Psoas muscle (tissue), 8 donors: ENCODE data around the gene ARMC7. TPM values are rescaled to one million over a fixed set of nuclear protein-coding genes. Genes with fewer than 3 reads are reported as not detected.
"Not testable (repeated sequence)": the region's sequence is repeated elsewhere in the genome, so short reads cannot be mapped to it uniquely, and the experiment has no call there.

Experiments used
- ATAC-seq, 4 donors: fragments of 200-7000 bp; cut with Tn5 transposase; one replicate each; pipeline ENCODE4 v1.9.1; 2020; ENCODE audit warnings: moderate library complexity in 3 of 4, mild to moderate bottlenecking in 2 of 4
- DNase-seq, 2 donors: peaks; one replicate each; pipeline ENCODE4 v3.0.0-alpha.2; 2020
- H3K27ac ChIP-seq: fragments of 200-600 bp; one replicate; pipeline ENCODE4 v1.8.0; 2022
- H3K27me3 ChIP-seq, 3 donors: fragments of 200-600 bp in 1 of 3; one replicate each; pipeline versions ENCODE4 v1.6.1 to v1.8.0; 2013 to 2022; ENCODE audit warnings: low read length in 2 of 3, mild to moderate bottlenecking in 2 of 3, moderate library complexity in 1 of 3; ENCODE audit not compliant: insufficient read depth in 3 of 3
- H3K36me3 ChIP-seq, 2 donors: fragments of 200-600 bp in 1 of 2; one replicate each; pipeline versions ENCODE4 v1.6.1 to v1.8.0; 2013 to 2022; ENCODE audit warnings: low read depth in 1 of 2, mild to moderate bottlenecking in 1 of 2, moderate library complexity in 1 of 2; ENCODE audit not compliant: insufficient read depth in 1 of 2
- H3K4me1 ChIP-seq: fragments of 200-600 bp; one replicate; pipeline ENCODE4 v1.8.0; 2022
- H3K4me3 ChIP-seq: fragments of 200-600 bp; one replicate; pipeline ENCODE4 v1.8.0; 2022; ENCODE audit warnings: mild to moderate bottlenecking
- H3K9me3 ChIP-seq: fragments of 200-600 bp; one replicate; pipeline ENCODE4 v1.8.0; 2022
- CTCF ChIP-seq: fragments of 200-600 bp; IDR thresholded peaks from one replicate; pipeline ENCODE4 v1.8.0; 2022; ENCODE audit warnings: antibody characterized with exemption
- WGBS, 3 donors: extraction: QIAGEN DNeasy Blood & Tissue Kit; methylation state at CpG; one replicate each; pipeline versions ENCODE4 v1.1.6 to v1.1.7; 2013; 5-methylcytosine and 5-hydroxymethylcytosine counted together
- intact Hi-C, 2 donors: fragments of 100-400 bp; cut with DNase I; formaldehyde crosslinking; loops; one replicate each; pipeline versions ENCODE4 v1.11.0 to v1.14.2; 2022
- polyA plus RNA-seq, 3 donors: library from polyadenylated mRNA; stranded (reverse); fragments of 200-250 nt; gene quantifications; one replicate each; pipeline ENCODE4 v1.2.3, GENCODE V29; 2013
- total RNA-seq, 4 donors: library from RNA; stranded (reverse); fragmentation: NEBNext Ultra II Directional in 2 of 4; extraction: Animal tissue kit (Norgen Biotek cat#: 25700) in 2 of 4; gene quantifications; one replicate each; pipeline versions ENCODE4 v1.2.1 to v1.2.4, GENCODE V29; 2021 to 2023
- donor health status: healthy with polysubstance abuse.
- donor health status: DM: no; HTN: no; CAD: no; lungs with moderate emphysema.
- donor health status: Bipolar disorder and iron deficiency.
- donor health status: healthy.
- donor health status: DM: yes; HTN: yes; CAD: no.
- donor health status: DM: no; HTN: no; CAD: no.
- donor health status: DM: no; HTN: no; CAD: no.
- donor health status: DM: yes; HTN: yes; CAD: no.

The ARMC7 gene
- total and polyA plus RNA-seq, 7 donors: 2.7 to 7.0 (median 3.9) TPM

- DNase-seq: peak in 1 of 2 donors; percentile 54
- Histone ChIP-seq H3K4me1 (peaks cover 22% of the 10 kb centered on the region), H3K27me3 (no peaks in the 10 kb centered on the region), H3K4me3 (peak overlapping the region; percentile 82), H3K36me3 (no peaks in the 10 kb centered on the region), H3K9me3 (no peaks in the 10 kb centered on the region), H3K27ac (peak overlapping the region; percentile 92)
- TF ChIP-seq CTCF: no peak
- no peak for ATAC-seq
- intact Hi-C loops: no loop called here
- 0 to 1% (median 0%) methylated on average over 35 of the region's 35 CpGs for WGBS, 3 donors
Measured at GRCh38 chr17:75153780-75154194, 44.0 kb downstream of the ARMC7 start.

GRCh38 chr17:75154195-75155106 is 44.7 kb downstream of the ARMC7 start, which contains the start of gene JPT1:
TSS of gene JPT1 (minus strand) at chr17:75154512. CDS start at chr17:75154397, 115 bp downstream.
- intact Hi-C loops: no loop called here
- ATAC-seq: peak; percentile 98 to 99 (median 98)
- peak within 1 kb of the TSS; percentile 92 for H3K27ac ChIP-seq
- H3K4me1 ChIP-seq: peaks cover 22% of the 10 kb centered on the region
- peak within 1 kb of the TSS; percentile 82 for H3K4me3 ChIP-seq
- WGBS, 3 donors: 1 to 2% (median 1%) methylated on average over 47 to 67 of the region's 67 CpGs
- no peak for TF ChIP-seq CTCF
- peaks cover 0 to 3% of the 10 kb centered on the region in 2 donors for H3K36me3 ChIP-seq
- H3K27me3 ChIP-seq: no peaks in the 10 kb centered on the region
- peak; percentile 97 to 99 for DNase-seq
- no peaks in the 10 kb centered on the region for H3K9me3 ChIP-seq

GRCh38 chr17:75155191-75155601 is 45.4 kb downstream of the ARMC7 start:
- intact Hi-C loops: no loop called here
- Histone ChIP-seq H3K27me3 (no peaks in the 10 kb centered on the region), H3K9me3 (no peaks in the 10 kb centered on the region), H3K27ac (peak overlapping the region; percentile 92), H3K4me3 (peak overlapping the region; percentile 82), H3K36me3 (peaks cover 0 to 9% of the 10 kb centered on the region in 2 donors), H3K4me1 (peaks cover 23% of the 10 kb centered on the region)
- TF ChIP-seq CTCF: no peak
- 61 to 69% (median 62%) methylated on average over 3 of the region's 3 CpGs for WGBS, 3 donors
- ATAC-seq (peak; percentile 48 to 78 (median 62)), DNase-seq (no peak)

GRCh38 chr17:75158480-75158879 is 48.7 kb downstream of the ARMC7 start:
- H3K36me3 ChIP-seq: peaks cover 0 to 11% of the 10 kb centered on the region in 2 donors
- H3K4me3 ChIP-seq, H3K27ac ChIP-seq, ATAC-seq, H3K27me3 ChIP-seq, H3K9me3 ChIP-seq, intact Hi-C loops: not testable (repeated sequence)
- WGBS, 3 donors: 87 to 94% (median 88%) methylated on average over 8 of the region's 8 CpGs
- peaks cover 16% of the 10 kb centered on the region for H3K4me1 ChIP-seq
- DNase-seq: peak in 1 of 2 donors; percentile 29
